Testis (tissue), 3 donors: ENCODE data around the gene PTEN. TPM values are rescaled to one million over a fixed set of nuclear protein-coding genes. Genes with fewer than 3 reads are reported as not detected.
"Not testable (repeated sequence)": the region's sequence is repeated elsewhere in the genome, so short reads cannot be mapped to it uniquely, and the experiment has no call there.

Experiments
- DNase-seq: peaks from one replicate; pipeline ENCODE4 v3.0.0-alpha.2; 2019
- H3K27ac ChIP-seq, 2 donors: fragments of 200-600 bp; sonication (generic); one replicate each; pipeline ENCODE4 v1.5.1; 2019
- H3K27me3 ChIP-seq: fragments of 200-600 bp; sonication (generic); one replicate; pipeline ENCODE4 v1.5.1; 2019
- H3K36me3 ChIP-seq: fragments of 200-600 bp; sonication (generic); one replicate; pipeline ENCODE4 v1.5.1; 2017; ENCODE audit warnings: low read depth; ENCODE audit errors: missing control alignments
- H3K4me1 ChIP-seq: fragments of 200-600 bp; sonication (generic); one replicate; pipeline ENCODE4 v1.5.1; 2019
- H3K4me3 ChIP-seq, 2 donors: fragments of 200-600 bp; sonication (generic); one replicate each; pipeline ENCODE4 v1.5.1; 2017 to 2019
- H3K9me3 ChIP-seq: fragments of 200-600 bp; sonication (generic); one replicate; pipeline ENCODE4 v1.5.1; 2017
- POLR2A ChIP-seq: fragments of 450-650 bp; IDR thresholded peaks from one replicate; pipeline ENCODE4 v1.6.1; 2017; ENCODE audit warnings: antibody characterized with exemption, mild to moderate bottlenecking, moderate library complexity
- WGBS, 2 donors: methylation state at CpG; one replicate each; pipeline ENCODE4 v1.1.5; 2018; 5-methylcytosine and 5-hydroxymethylcytosine counted together
- intact Hi-C: fragments of 100-400 bp; cut with DNase I; formaldehyde crosslinking; loops from one replicate; pipeline ENCODE4 v1.15.1; 2023; ENCODE audit warnings: low total_unique reads
- polyA plus RNA-seq: library from polyadenylated mRNA; stranded (reverse); fragments of 350-450 nt; fragmentation: Illumina TruSeq; extraction: RNeasy Lipid Tissue Mini Kit (QIAGEN cat#74804); gene quantifications from one replicate; pipeline ENCODE4 v1.2.3, GENCODE V29; 2014; ENCODE audit warnings: low read depth, low replicate concordance; ENCODE audit not compliant: insufficient read depth
- total RNA-seq, 2 donors: library from RNA; depleted of rRNA; stranded (reverse); fragments of >200 nt; gene quantifications; one replicate each; pipeline ENCODE4 v1.2.3, GENCODE V29; 2016
- TF ChIP-seq, protein P1 (sequence below), 3 experiments: fragments of 450-650 bp in 2 of 3; fragments of 200-600 bp in 1 of 3; sonication (generic) in 1 of 3; IDR thresholded peaks; one replicate each; pipeline ENCODE4 v1.5.1; 2016 to 2019; ENCODE audit warnings: antibody characterized with exemption in 3 of 3, mild to moderate bottlenecking in 2 of 3, moderate library complexity in 1 of 3

The PTEN gene
- total and polyA plus RNA-seq, 3 donors from 2014 or later = 85.4 to 118 (median 96.8) TPM

- H3K4me1 ChIP-seq = no peaks in the 10 kb centered on the region
- TF ChIP-seq, protein P1, sequence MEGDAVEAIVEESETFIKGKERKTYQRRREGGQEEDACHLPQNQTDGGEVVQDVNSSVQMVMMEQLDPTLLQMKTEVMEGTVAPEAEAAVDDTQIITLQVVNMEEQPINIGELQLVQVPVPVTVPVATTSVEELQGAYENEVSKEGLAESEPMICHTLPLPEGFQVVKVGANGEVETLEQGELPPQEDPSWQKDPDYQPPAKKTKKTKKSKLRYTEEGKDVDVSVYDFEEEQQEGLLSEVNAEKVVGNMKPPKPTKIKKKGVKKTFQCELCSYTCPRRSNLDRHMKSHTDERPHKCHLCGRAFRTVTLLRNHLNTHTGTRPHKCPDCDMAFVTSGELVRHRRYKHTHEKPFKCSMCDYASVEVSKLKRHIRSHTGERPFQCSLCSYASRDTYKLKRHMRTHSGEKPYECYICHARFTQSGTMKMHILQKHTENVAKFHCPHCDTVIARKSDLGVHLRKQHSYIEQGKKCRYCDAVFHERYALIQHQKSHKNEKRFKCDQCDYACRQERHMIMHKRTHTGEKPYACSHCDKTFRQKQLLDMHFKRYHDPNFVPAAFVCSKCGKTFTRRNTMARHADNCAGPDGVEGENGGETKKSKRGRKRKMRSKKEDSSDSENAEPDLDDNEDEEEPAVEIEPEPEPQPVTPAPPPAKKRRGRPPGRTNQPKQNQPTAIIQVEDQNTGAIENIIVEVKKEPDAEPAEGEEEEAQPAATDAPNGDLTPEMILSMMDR (IDR thresholded peaks at IDR 0.05) = no peak
- no peak for TF ChIP-seq POLR2A
- no peaks in the 10 kb centered on the region for H3K9me3 ChIP-seq
- H3K4me3 ChIP-seq = no peak overlapping the region
- H3K27me3 ChIP-seq = no peaks in the 10 kb centered on the region
- no peak for DNase-seq
- intact Hi-C loops = no loop called here
- 53 to 68% methylated on average over 1 of the region's 1 CpG for WGBS, 2 donors
- no peaks in the 10 kb centered on the region for H3K36me3 ChIP-seq
- H3K27ac ChIP-seq = no peak overlapping the region
These were observed 32.0 kb downstream of the PTEN start for GRCh38 chr10:87895430-87895829.

DNA sequence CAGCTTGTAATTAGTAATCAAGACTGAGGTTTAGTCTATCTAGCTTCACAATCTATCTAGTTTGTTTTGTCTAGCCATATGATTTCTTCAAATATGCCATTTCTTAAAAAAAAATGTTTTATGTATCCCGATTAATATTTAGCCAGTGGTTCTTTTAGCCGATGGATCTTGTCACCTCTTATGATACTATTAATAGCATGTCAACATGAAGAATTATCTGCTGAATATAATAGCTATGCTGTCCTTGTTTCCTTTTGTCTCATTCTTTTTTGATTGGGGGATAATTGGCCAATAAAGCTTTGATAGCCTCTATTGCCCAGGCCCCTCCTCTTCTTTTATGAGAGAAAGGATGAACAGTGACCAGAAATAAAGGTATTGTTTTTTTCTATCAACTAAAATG is 32.8 kb downstream of the PTEN start:
- Histone ChIP-seq H3K27ac (no peak overlapping the region), H3K36me3 (no peaks in the 10 kb centered on the region), H3K9me3 (no peaks in the 10 kb centered on the region), H3K27me3 (no peaks in the 10 kb centered on the region), H3K4me3 (no peak overlapping the region), H3K4me1 (no peaks in the 10 kb centered on the region)
- intact Hi-C loops = no loop called here
- no peak for DNase-seq
- WGBS, 2 donors = 59 to 71% methylated on average over 2 of the region's 2 CpGs
- TF ChIP-seq POLR2A = no peak
- TF ChIP-seq, protein P1 (IDR thresholded peaks at IDR 0.05) = no peak

DNA sequence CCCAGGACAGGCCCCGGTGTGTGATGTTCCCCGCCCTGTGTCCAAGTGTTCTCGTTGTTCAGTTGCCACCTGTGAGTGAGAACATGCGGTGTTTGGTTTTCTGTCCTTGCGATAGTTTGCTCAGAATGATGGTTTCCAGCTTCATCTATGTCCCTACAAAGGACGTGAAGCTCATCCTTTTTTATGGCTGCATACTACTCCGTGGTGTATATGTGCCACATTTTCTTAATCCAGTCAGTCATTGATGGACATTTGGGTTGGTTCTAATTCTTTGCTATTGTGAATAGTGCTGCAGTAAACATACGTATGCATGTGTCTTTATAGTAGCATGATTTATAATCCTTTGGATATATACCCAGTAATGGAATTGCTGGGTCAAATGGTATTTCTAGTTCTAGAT is 34.5 kb downstream of the PTEN start:
- H3K4me3 ChIP-seq, H3K36me3 ChIP-seq, H3K4me1 ChIP-seq, DNase-seq, H3K27ac ChIP-seq, H3K9me3 ChIP-seq, H3K27me3 ChIP-seq, intact Hi-C loops: not testable (repeated sequence)
- 95 to 99% methylated on average over 8 of the region's 8 CpGs for WGBS, 2 donors

- DNase-seq, intact Hi-C loops, H3K4me1 ChIP-seq, H3K4me3 ChIP-seq, H3K9me3 ChIP-seq, H3K36me3 ChIP-seq, H3K27ac ChIP-seq, H3K27me3 ChIP-seq: not testable (repeated sequence)
- WGBS, 2 donors = 79 to 92% methylated on average over 8 of the region's 8 CpGs
These were observed 40.0 kb downstream of the PTEN start for GRCh38 chr10:87903396-87903795.

- no peak overlapping the region for H3K4me3 ChIP-seq
- H3K9me3 ChIP-seq = no peaks in the 10 kb centered on the region
- H3K27me3 ChIP-seq = no peaks in the 10 kb centered on the region
- TF ChIP-seq, protein P1 (IDR thresholded peaks at IDR 0.05) = no peak
- no peak for TF ChIP-seq POLR2A
- no peak overlapping the region for H3K27ac ChIP-seq
- H3K4me1 ChIP-seq = peaks cover 5% of the 10 kb centered on the region
- intact Hi-C loops = no loop called here
- DNase-seq = no peak
- no peaks in the 10 kb centered on the region for H3K36me3 ChIP-seq
- 97 to 98% methylated on average over 2 of the region's 2 CpGs for WGBS, 2 donors
These were observed 49.9 kb downstream of the PTEN start for GRCh38 chr10:87913156-87913921.

DNA sequence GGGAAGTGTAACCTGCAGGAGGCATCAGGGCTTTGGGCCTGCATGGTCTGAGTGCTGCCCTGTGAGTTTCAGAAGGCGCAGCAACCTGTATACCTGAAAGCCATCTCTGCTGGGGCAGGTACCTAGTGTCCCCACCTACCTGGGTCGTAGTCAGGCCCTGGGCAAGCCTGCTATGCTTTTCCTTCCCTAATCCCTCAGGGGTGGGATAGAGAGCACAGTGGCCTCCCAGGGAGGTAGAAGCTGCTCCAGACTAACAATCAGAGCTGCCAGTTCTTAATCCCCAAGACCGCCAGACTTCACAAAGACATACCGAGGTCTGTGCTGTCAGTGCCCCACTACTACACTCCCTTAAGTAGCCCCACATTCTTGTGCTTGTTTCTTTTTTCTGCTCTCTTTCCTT is 52.0 kb downstream of the PTEN start:
- DNase-seq = no peak
- Histone ChIP-seq H3K4me3 (no peak overlapping the region), H3K36me3 (no peaks in the 10 kb centered on the region), H3K4me1 (peaks cover 5% of the 10 kb centered on the region), H3K27ac (no peak overlapping the region), H3K9me3 (no peaks in the 10 kb centered on the region), H3K27me3 (no peaks in the 10 kb centered on the region)
- TF ChIP-seq, protein P1 (IDR thresholded peaks at IDR 0.05) = no peak
- no peak for TF ChIP-seq POLR2A
- WGBS, 2 donors = 90 to 93% methylated on average over 4 of the region's 4 CpGs
- intact Hi-C loops = no loop called here
